ENCODE measurements around the gene PRKAG1.
A peak's percentile ranks its signal among the peaks of the same experiment; 100 is the strongest.

Gene PRKAG1

DNA sequence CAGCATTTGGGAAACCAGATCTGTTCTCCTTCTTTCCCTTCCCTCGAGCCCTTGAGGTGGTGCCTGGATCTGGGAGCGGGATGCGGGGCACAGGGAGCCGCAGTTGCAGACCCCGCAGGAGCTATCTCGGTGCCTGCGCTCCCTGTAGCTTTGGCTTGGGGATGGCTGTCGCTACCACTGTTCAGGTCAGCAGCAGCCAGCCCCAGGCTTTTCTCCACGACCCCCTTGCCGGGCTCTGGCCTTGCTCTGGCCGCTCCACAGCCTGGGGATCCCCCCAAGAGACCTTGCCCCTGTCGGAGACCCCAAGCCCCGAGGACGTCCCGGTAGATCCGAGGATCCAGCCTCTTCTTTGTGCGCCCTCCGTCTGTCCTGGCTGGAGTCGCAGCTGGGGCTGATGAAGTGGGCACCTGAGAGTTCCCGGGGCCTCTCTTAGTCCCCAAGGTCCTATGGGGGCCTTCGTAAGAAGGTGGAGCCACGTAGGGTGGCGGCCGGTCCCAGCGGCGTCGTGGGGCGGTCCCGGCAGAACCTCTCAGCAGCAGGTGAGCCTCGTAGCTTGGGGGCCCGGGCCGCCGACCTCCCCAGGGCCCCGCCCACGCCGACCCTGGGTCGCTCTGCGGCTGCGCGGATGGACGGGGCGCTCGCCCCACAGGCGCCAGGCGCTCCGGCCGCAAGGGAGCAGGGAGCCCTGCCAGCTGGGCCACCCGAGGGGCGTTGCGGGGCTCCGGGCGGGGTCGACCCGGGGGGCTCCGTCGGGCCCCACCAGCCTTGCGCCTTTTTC, 20.7 kb downstream of the PRKAG1 start:
- peaks cover 76% of the 10 kb centered on the region for H3K27me3 Mint-ChIP-seq (ENCODE audit: low read depth)
- peak overlapping the region; percentile 48 to 64 (median 58) for H3K4me3 Mint-ChIP-seq
- H3K36me3 Mint-ChIP-seq (ENCODE audit: low read depth): peaks cover 26% of the 10 kb centered on the region
- H3K9me3 Mint-ChIP-seq: no peaks in the 10 kb centered on the region
- H3K4me1 Mint-ChIP-seq: peaks cover 31% of the 10 kb centered on the region
- TF ChIP-seq, protein P1, sequence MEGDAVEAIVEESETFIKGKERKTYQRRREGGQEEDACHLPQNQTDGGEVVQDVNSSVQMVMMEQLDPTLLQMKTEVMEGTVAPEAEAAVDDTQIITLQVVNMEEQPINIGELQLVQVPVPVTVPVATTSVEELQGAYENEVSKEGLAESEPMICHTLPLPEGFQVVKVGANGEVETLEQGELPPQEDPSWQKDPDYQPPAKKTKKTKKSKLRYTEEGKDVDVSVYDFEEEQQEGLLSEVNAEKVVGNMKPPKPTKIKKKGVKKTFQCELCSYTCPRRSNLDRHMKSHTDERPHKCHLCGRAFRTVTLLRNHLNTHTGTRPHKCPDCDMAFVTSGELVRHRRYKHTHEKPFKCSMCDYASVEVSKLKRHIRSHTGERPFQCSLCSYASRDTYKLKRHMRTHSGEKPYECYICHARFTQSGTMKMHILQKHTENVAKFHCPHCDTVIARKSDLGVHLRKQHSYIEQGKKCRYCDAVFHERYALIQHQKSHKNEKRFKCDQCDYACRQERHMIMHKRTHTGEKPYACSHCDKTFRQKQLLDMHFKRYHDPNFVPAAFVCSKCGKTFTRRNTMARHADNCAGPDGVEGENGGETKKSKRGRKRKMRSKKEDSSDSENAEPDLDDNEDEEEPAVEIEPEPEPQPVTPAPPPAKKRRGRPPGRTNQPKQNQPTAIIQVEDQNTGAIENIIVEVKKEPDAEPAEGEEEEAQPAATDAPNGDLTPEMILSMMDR (IDR thresholded peaks at IDR 0.05; ENCODE audit: unreplicated experiment in 3 of 3): no peak
- H3K27ac Mint-ChIP-seq: no peak overlapping the region

- Mint-ChIP-seq H3K27me3 (ENCODE audit: low read depth) (peaks cover 81% of the 10 kb centered on the region), H3K27ac (peak overlapping the region in 1 of 3 experiments; percentile 10), H3K9me3 (no peaks in the 10 kb centered on the region), H3K4me3 (peak overlapping the region; percentile 48 to 64 (median 58)), H3K4me1 (peaks cover 31% of the 10 kb centered on the region), H3K36me3 (ENCODE audit: low read depth) (peaks cover 17% of the 10 kb centered on the region)
- TF ChIP-seq, protein P1 (IDR thresholded peaks at IDR 0.05; ENCODE audit: unreplicated experiment in 3 of 3): peak; percentile 77 to 83 (median 80)
Observed at GRCh38 chr12:48996794-48997718, 21.5 kb downstream of the PRKAG1 start.

DNA sequence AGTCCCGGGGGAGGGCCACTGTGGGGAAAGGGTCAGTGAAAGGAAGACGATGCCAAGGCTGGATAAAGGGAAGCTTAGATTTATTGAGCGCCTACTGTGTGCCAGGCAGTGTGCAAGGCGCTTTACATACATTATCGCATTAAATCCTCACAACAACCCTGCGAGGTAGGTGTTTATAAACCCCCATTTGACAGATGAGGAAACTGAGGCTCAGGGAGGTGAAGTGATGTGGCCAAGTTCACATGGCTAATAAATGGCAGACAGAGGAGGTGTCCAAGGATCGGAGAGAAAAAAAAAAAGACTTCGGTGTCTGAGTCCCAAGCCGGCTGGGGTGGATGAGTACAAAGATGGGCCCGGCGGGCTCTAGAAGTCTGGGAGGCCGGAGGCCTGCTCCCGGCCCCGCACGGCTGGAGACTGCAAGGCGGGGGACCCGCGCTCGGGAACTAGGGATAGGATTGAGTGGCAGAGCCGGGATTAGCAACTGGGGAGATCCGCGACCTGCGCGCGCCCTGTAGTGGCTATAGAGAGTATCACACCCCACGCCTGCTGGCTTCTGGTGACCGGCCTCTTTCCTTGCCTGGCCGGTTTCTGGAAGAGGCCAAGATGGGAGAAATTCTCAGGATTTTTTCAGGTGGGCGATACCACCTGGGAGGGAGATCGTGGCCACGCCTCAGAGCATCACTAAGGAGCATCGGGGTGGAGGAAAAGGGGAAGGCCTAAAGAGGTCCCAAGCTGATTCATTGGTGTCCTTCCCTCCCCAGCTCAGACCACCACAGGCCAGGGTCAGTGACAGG, 23.3 kb downstream of the PRKAG1 start:
- TF ChIP-seq, protein P1 (IDR thresholded peaks at IDR 0.05; ENCODE audit: unreplicated experiment in 3 of 3): peak; percentile 86 to 91 (median 89)
- no peaks in the 10 kb centered on the region for H3K9me3 Mint-ChIP-seq
- peaks cover 3% of the 10 kb centered on the region for H3K36me3 Mint-ChIP-seq (ENCODE audit: low read depth)
- peaks cover 84% of the 10 kb centered on the region for H3K27me3 Mint-ChIP-seq (ENCODE audit: low read depth)
- H3K4me3 Mint-ChIP-seq: peak overlapping the region; percentile 60 to 76 (median 68)
- H3K4me1 Mint-ChIP-seq: peaks cover 21% of the 10 kb centered on the region
- H3K27ac Mint-ChIP-seq: peak overlapping the region in 1 of 3 experiments; percentile 60

DNA sequence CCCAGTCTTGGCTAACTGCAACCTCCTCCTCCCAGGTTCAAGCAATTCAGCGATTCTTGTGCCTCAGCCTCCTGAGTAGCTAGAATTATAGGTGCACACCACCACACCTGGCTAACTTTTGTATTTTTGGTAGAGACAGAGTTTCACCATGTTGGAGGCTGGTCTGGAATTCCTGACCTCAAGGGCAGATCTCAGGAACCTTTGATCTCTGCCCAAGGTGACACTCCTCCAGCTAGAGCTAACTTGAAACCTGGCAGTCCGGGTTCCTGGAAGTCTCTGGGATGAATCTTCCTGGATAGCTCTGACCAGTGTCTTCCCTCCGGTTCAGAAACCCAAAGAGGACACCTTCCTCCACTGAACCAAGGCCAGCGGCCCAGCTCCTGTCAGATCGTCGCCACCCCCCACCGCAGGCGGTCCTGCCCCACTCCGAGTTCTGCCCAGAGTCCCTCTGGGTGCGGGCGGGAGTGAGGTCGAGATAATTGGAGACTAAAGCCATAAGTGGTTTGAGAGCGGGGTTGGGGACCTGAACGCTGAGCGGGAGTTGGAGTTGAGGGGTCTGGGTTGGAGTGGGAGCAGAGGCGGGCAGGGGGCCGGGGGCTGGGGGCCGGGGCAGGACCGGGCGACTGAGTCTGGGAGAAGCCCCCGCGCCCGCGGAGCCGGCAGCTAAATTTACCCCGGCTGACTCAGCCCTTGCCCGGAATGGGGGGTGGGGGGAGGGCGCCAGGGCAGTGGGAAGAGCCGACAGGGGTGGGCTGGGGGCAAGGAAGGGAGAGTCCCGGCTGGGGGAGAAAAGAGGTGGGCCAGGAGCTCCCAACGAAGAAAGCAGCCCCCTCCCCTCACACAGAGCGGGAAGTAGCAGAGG, 24.1 kb downstream of the PRKAG1 start:
- TF ChIP-seq, protein P1 (IDR thresholded peaks at IDR 0.05; ENCODE audit: unreplicated experiment in 3 of 3): no peak
- Mint-ChIP-seq H3K27ac (no peak overlapping the region), H3K9me3 (no peaks in the 10 kb centered on the region), H3K4me1 (peaks cover 13% of the 10 kb centered on the region), H3K4me3 (peak overlapping the region in 2 of 3 experiments; percentile 6 to 22), H3K36me3 (ENCODE audit: low read depth) (no peaks in the 10 kb centered on the region), H3K27me3 (ENCODE audit: low read depth) (peaks cover 84% of the 10 kb centered on the region)

DNA sequence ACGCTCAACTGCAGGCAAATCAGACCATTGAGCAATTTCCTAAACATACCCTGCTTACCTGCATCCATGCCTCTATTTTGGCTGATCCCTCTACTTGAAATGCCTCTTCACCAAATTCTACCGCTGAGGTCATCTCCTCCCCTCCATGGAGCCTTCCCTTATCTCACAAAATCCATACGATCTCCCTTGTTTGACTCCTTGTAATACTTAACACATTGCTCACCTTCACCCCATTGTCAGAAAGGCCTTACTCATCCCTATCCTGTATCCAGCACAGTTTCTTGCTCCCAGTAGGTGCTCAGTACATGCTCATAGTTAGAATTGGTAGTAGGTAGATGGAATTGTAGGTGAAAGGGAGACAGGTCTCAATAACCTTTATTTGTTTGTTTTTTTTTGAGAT, 24.8 kb downstream of the PRKAG1 start:
- H3K27me3 Mint-ChIP-seq (ENCODE audit: low read depth): peaks cover 84% of the 10 kb centered on the region
- H3K4me3 Mint-ChIP-seq: no peak overlapping the region
- no peaks in the 10 kb centered on the region for H3K36me3 Mint-ChIP-seq (ENCODE audit: low read depth)
- no peak overlapping the region for H3K27ac Mint-ChIP-seq
- TF ChIP-seq, protein P1 (IDR thresholded peaks at IDR 0.05; ENCODE audit: unreplicated experiment in 3 of 3): no peak
- H3K9me3 Mint-ChIP-seq: no peaks in the 10 kb centered on the region
- peaks cover 11% of the 10 kb centered on the region for H3K4me1 Mint-ChIP-seq

Data from nephron (organoid).